H1 (cell line): ENCODE data around the gene PLCB1. TPM values are rescaled to one million over a fixed set of nuclear protein-coding genes. Genes with fewer than 3 reads are reported as not detected.

ENCODE experiments used
- BRCA1 ChIP-seq: IDR thresholded peaks from 2 replicates; pipeline ENCODE4 v1.6.1; 2012; ENCODE audit warnings: low read depth, low read length, improper control_type of control experiment
- CBX8 ChIP-seq: fragments of 300-800, 300-1000 bp; sonication (generic); IDR thresholded peaks from 2 replicates; pipeline ENCODE4 v1.7.1; 2016; ENCODE audit warnings: low read depth, low read length, borderline replicate concordance
- EP300 ChIP-seq, 2 experiments: IDR thresholded peaks; 1 replicate in 1 of 2; 2 replicates in 1 of 2; pipeline ENCODE4 v1.6.1; 2011 to 2012; ENCODE audit warnings: low read depth in 2 of 2, low read length in 2 of 2, mild to moderate bottlenecking in 2 of 2, borderline replicate concordance in 1 of 2, inconsistent platforms in 1 of 2, moderate library complexity in 1 of 2
- GABPA ChIP-seq: IDR thresholded peaks from 2 replicates; pipeline ENCODE4 v1.6.1; 2011; ENCODE audit warnings: mild to moderate bottlenecking, low read length, moderate library complexity, borderline replicate concordance; ENCODE audit not compliant: insufficient read depth
- HDAC6 ChIP-seq: IDR thresholded peaks from one replicate; pipeline ENCODE4 v1.7.1; 2012; ENCODE audit warnings: low read depth, mild to moderate bottlenecking, inconsistent platforms, low read length, moderate library complexity
- KDM5A ChIP-seq: fragments of 200-600 bp; IDR thresholded peaks from 2 replicates; pipeline ENCODE4 v1.7.1; 2012; ENCODE audit warnings: mild to moderate bottlenecking, low read length, inconsistent platforms, mixed read lengths
- polyA plus RNA-seq, 7 experiments: library from polyadenylated mRNA; depleted of rRNA in 3 of 7; stranded (reverse) in 5 of 7; unstranded in 2 of 7; fragments of >200 nt in 5 of 7; fragments of 200-250 nt in 2 of 7; gene quantifications; 1 replicate in 5 of 7; 2 replicates in 1 of 7; 4 replicates in 1 of 7; pipeline versions ENCODE4 v1.2.1 to v1.2.3, GENCODE V29; 2011 to 2013; ENCODE audit warnings: missing spikeins in 2 of 7, mixed read lengths in 2 of 7
- total RNA-seq: library from RNA; stranded (reverse); fragmentation: NEBNext Ultra II Directional; extraction: Animal tissue kit (Norgen Biotek cat#: 25700); gene quantifications from 2 replicates; pipeline ENCODE4 v1.2.1, GENCODE V29; 2021

PLCB1 gene
- total and polyA plus RNA-seq, 2 of the 8 experiments (the other 6 are each of a cell fraction or from before 2014, with no cell fraction given): 2.6 to 9.1 TPM

DNA sequence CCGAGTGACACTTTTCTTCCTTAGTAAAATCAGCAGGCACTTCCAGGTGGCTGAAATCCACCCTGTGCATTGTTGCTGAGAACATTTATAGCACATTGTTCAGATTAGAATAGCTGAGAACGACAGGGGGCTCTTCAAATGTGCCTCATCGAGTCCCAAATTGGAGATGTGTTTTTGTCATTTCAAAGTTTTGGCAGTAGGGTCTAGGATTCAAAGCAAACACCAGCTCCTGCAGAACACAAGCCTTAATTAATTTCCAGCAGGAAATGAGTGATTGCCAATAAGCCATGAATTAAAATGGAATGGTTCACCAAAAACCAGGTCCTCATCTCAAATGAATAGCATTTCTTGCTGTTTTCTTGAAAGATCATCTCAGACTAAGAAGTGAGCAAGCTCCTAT is 171.6 kb downstream of the PLCB1 start (continued):
- TF ChIP-seq GABPA (no peak), HDAC6 (no peak), KDM5A (no peak), BRCA1 (no peak), EP300 (IDR thresholded peaks at IDR 0.05; ENCODE audit: borderline replicate concordance in 1 of 2, low read depth in 2 of 2, low read length in 2 of 2) (no peak), CBX8 (no peak)
